ENCODE data around the gene RABGAP1.

DNA sequence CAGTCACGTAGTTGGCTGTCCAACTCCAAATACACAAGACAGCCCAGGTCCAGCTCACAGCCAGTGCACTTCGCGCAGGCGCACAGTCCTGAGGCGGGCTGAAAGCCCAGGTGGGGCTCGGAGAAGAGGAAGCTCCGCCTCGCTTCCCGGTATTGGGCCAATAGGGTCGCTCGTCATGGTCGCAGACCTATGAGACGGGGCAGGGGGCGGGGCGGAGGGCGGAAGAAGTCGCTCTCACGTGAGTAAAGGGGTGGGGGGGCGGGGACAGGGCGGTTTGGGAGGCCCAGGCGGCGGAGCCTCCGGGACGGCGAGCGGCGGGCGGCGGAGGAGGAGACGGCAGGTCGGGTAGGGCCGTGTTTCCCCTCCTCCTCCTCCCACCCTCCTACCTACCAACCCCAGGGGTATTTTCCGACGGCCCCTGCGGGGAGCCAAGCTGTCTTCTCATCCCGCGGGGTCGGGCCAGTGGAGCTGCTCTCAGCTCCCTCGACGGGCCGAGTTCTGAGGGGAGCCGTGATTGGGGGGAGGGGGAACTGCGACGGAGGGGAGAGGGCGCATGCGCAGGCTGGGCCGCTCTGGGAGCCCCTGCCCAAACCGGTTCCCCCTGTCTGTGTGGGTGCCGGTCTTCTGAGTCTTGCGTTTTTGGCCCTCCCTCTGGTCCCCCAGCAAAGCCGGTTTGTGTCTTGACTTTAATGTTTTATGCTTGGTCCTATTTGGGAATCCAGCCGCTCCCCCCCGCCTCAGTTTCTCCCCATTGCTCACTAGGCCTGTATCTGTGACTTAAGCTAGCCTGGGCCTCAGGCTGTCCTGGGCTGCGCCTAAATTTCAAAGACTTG, at the start of gene RABGAP1:
- TF ChIP-seq, protein P1, sequence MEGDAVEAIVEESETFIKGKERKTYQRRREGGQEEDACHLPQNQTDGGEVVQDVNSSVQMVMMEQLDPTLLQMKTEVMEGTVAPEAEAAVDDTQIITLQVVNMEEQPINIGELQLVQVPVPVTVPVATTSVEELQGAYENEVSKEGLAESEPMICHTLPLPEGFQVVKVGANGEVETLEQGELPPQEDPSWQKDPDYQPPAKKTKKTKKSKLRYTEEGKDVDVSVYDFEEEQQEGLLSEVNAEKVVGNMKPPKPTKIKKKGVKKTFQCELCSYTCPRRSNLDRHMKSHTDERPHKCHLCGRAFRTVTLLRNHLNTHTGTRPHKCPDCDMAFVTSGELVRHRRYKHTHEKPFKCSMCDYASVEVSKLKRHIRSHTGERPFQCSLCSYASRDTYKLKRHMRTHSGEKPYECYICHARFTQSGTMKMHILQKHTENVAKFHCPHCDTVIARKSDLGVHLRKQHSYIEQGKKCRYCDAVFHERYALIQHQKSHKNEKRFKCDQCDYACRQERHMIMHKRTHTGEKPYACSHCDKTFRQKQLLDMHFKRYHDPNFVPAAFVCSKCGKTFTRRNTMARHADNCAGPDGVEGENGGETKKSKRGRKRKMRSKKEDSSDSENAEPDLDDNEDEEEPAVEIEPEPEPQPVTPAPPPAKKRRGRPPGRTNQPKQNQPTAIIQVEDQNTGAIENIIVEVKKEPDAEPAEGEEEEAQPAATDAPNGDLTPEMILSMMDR (conservative IDR thresholded peaks at IDR 0.05), result no peak
- no peak for TF ChIP-seq EZH2 (IDR thresholded peaks at IDR 0.05; ENCODE audit: low read depth)
